HG03378 (cell line): ENCODE measurements around the gene FMO1.
"Not testable (repeated sequence)": the region's sequence is repeated elsewhere in the genome, so short reads cannot be mapped to it uniquely, and the experiment has no call there.

ENCODE experiments used
- ATAC-seq: cut with Tn5 transposase; IDR thresholded peaks from one replicate; pipeline ENCODE4 v1.9.1; 2021; ENCODE audit warnings: mild to moderate bottlenecking, moderate library complexity; ENCODE audit not compliant: unreplicated experiment

FMO1 gene

GRCh38 chr1:171277534-171277933, 29.2 kb downstream of the FMO1 start:
- ATAC-seq, result no peak

GRCh38 chr1:171279234-171279633, 30.9 kb downstream of the FMO1 start:
- no peak for ATAC-seq

- no peak for ATAC-seq
Measured at GRCh38 chr1:171279678-171280077, 31.4 kb downstream of the FMO1 start.

GRCh38 chr1:171280599-171280998, 32.3 kb downstream of the FMO1 start:
- ATAC-seq, result no peak

- ATAC-seq, result peak; percentile 79
Measured at GRCh38 chr1:171286032-171286705, 37.9 kb downstream of the FMO1 start.

- no peak for ATAC-seq
Measured at GRCh38 chr1:171290621-171291020, 42.3 kb downstream of the FMO1 start.

GRCh38 chr1:171292799-171293198, 44.5 kb downstream of the FMO1 start:
- no peak for ATAC-seq

- ATAC-seq, result not testable (repeated sequence)
Measured at GRCh38 chr1:171295383-171295782, 47.1 kb downstream of the FMO1 start.

- ATAC-seq, result no peak
Measured at GRCh38 chr1:171295821-171296220, 47.5 kb downstream of the FMO1 start.

- ATAC-seq, result no peak
Measured at GRCh38 chr1:171296897-171297296, 48.6 kb downstream of the FMO1 start.

GRCh38 chr1:171298696-171299095, 50.4 kb downstream of the FMO1 start:
- no peak for ATAC-seq

- ATAC-seq, result no peak
Measured at GRCh38 chr1:171299342-171299741, 51.0 kb downstream of the FMO1 start.

GRCh38 chr1:171300401-171300800, 52.1 kb downstream of the FMO1 start:
- no peak for ATAC-seq

- no peak for ATAC-seq
Measured at GRCh38 chr1:171310661-171311087, 62.4 kb downstream of the FMO1 start.

- ATAC-seq, result no peak
Measured at GRCh38 chr1:171311771-171312558, 63.7 kb downstream of the FMO1 start.

GRCh38 chr1:171313319-171313834, 65.1 kb downstream of the FMO1 start:
- peak; percentile 68 for ATAC-seq

- ATAC-seq, result peak; percentile 99
Measured at GRCh38 chr1:171313835-171314320, 65.6 kb downstream of the FMO1 start, which contains the start of gene FMO4. TSS of gene FMO4 (plus strand) at chr1:171314183. CDS start at chr1:171319826, 5,643 bp downstream.

- no peak for ATAC-seq
Measured at GRCh38 chr1:171329251-171329650, 81.0 kb downstream of the FMO1 start.

- no peak for ATAC-seq
Measured at GRCh38 chr1:171334024-171334640, 85.8 kb downstream of the FMO1 start.
